Peyer's patch (tissue), 4 donors: ENCODE data around the gene EIF5.

Experiments used
- CTCF ChIP-seq, 6 experiments: fragments of 450-650 bp in 4 of 6; fragments of 200-600 bp in 2 of 6; sonication (generic) in 1 of 6; IDR thresholded peaks; one replicate each; pipeline ENCODE4 v1.5.1; 2017 to 2019; ENCODE audit warnings: antibody characterized with exemption in 6 of 6, mild to moderate bottlenecking in 3 of 6, moderate library complexity in 1 of 6
- POLR2A ChIP-seq, 2 donors: fragments of 450-650 bp; IDR thresholded peaks; one replicate each; pipeline ENCODE4 v1.5.1; 2017; ENCODE audit warnings: antibody characterized with exemption in 2 of 2, mild to moderate bottlenecking in 2 of 2, moderate library complexity in 2 of 2

GRCh38 chr14:103290961-103291360 lies 43.1 kb upstream of the EIF5 start:
- no peak for TF ChIP-seq POLR2A (IDR thresholded peaks at IDR 0.05)
- no peak for TF ChIP-seq CTCF (IDR thresholded peaks at IDR 0.05)
